HepG2 (cell line): ENCODE measurements around the gene PPP1R9B.
A peak's percentile ranks its signal among the peaks of the same experiment; 100 is the strongest.

Source experiments
- EZH2 ChIP-seq: conservative IDR thresholded peaks from 2 replicates; pipeline ENCODE4 v1.6.1; 2012; ENCODE audit warnings: mild to moderate bottlenecking, low read depth, low read length, moderate library complexity
- GABPA ChIP-seq, 2 experiments: IDR thresholded peaks; 2 replicates each; pipeline ENCODE4 v1.6.1; 2011 to 2016; ENCODE audit warnings: low read depth in 2 of 2, low read length in 1 of 2, missing biosample characterization in 1 of 2, missing genetic modification characterization in 1 of 2
- MYNN ChIP-seq: sonication (generic); formaldehyde crosslinking; IDR thresholded peaks from 2 replicates; pipeline ENCODE4 v1.4.0; 2020; ENCODE audit warnings: mild to moderate bottlenecking, low read depth, missing genetic modification reagents
- NR2F6 ChIP-seq, 2 experiments: IDR thresholded peaks; 2 replicates each; pipeline ENCODE4 v1.6.1; 2016; ENCODE audit warnings: antibody characterized with exemption in 1 of 2, mild to moderate bottlenecking in 1 of 2
- SMC3 ChIP-seq: IDR thresholded peaks from 2 replicates; pipeline ENCODE4 v1.6.1; 2011; ENCODE audit warnings: low read length, improper control_type of control experiment
- SUZ12 ChIP-seq: fragments of 150-350 bp; IDR thresholded peaks from 2 replicates; pipeline ENCODE4 v1.6.1; 2014; ENCODE audit warnings: low read depth, low read length
- TF ChIP-seq, protein P1 (sequence below): sonication (generic); formaldehyde crosslinking; IDR thresholded peaks from 2 replicates; pipeline ENCODE4 v1.4.0; 2020; ENCODE audit warnings: mild to moderate bottlenecking, missing genetic modification reagents

DNA sequence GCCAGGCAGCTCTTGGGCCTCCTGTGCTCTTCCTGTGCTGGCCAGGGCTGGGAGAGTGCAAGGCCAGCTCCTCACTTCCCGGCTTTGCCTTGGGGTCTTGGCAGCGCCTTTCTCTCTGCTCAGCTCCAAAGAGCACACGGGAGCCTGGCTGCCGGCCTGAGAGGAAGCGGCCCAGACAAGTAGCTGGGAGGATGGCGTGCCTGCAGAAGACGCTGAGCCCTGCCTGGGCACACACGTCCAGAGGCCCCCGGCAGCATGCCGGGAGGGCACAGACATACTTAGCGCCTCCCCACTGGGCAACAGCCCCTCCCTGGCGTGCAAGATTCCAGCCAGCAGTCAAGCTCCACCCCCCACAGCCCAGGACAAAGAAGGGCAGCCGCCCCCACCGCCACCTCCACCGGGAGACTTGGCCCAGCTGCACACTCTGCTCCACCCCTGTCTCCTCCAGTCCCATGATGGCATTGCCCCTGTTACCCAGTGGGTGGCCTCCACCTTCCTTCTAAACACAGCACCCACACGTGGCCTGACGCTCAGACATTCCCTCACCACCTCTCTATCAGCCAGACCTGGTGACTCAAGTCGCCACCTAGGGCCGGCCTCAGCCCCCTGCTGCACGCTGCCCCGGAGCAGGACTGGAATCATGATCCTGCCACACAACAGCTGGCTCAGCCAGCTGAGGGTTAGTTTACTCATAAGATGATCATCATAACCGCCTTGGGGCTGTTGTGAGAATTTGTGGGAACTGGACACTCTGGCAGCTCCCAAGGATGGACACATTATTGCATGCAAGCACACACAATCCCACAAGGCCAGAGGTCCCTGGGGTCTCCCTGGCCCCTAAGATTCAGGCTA, 27.7 kb upstream of the PPP1R9B start:
- no peak for TF ChIP-seq SMC3
- no peak for TF ChIP-seq MYNN (CRISPR knock-in tag)
- TF ChIP-seq, protein P1, sequence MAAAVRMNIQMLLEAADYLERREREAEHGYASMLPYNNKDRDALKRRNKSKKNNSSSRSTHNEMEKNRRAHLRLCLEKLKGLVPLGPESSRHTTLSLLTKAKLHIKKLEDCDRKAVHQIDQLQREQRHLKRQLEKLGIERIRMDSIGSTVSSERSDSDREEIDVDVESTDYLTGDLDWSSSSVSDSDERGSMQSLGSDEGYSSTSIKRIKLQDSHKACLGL = peak; percentile 66; the same call in 1 of the 2 replicates
- 0 out of 2 replicates have a peak, but pooled peaks have one; percentile 15 for TF ChIP-seq SUZ12
- TF ChIP-seq EZH2 = no peak
- TF ChIP-seq GABPA (IDR thresholded peaks at IDR 0.05; ENCODE audit: low read depth, low read length) = no peak
- no peak for TF ChIP-seq GABPA (CRISPR knock-in tag; IDR thresholded peaks at IDR 0.05; ENCODE audit: low read depth)
- no peak for TF ChIP-seq NR2F6 (IDR thresholded peaks at IDR 0.05)
- TF ChIP-seq NR2F6 (CRISPR knock-in tag; IDR thresholded peaks at IDR 0.05) = no peak
